ENCODE measurements around the gene MANSC1. TPM values are rescaled to one million over a fixed set of nuclear protein-coding genes. Genes with fewer than 3 reads are reported as not detected.

MANSC1 gene
- total RNA-seq, 1 donor from 2014 or later: 2.9 TPM

DNA sequence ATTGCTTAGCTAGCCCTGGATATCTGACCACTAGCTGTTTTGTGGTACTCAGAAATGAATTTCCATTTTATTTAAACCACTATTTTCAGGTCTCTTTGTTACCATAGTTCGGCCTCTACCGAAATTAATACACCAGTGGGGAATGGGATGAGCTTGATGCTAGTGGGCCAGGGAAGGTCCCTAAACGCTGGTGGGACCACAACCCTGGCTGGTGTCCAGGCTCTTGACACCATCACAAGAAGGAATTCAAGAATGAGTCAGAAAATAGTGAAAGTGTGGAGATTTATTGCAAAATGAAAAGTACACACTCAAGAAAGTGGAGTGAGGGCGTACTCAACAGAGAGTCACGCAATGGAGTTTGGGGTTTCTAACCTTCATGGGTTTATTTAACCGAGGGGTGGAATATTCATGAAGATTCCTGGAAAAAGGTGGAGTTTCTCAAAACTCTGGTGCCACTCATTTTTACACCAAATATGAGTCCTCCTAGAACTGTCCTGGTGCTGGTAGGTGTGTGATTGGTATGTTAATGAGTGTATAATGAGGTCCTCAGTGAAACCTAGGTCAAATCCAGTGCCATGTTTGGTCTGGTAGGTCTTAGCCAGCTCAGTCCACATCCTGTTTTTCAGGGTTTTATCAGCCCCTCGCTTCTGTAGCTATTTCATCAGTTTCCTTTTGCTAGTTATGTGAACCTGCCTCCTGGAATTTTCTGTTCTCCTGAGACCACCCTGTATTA, 44.3 kb downstream of the MANSC1 start:
- no peak overlapping the region for H3K27ac ChIP-seq (ENCODE audit: low read depth, low read length)
- no peaks in the 10 kb centered on the region for H3K4me1 Mint-ChIP-seq (ENCODE audit: low read depth, unreplicated experiment)
- H3K4me3 Mint-ChIP-seq (ENCODE audit: unreplicated experiment): no peak overlapping the region
- H3K4me3 ChIP-seq (ENCODE audit: insufficient read depth, low read depth, low read length): no peak overlapping the region
- no peak overlapping the region for H2AFZ ChIP-seq (ENCODE audit: low read depth, low read length)
- TF ChIP-seq CTCF (IDR thresholded peaks at IDR 0.05; ENCODE audit: insufficient read depth, low read depth, low read length): no peak
- no peak for TF ChIP-seq EZH2 (IDR thresholded peaks at IDR 0.05; ENCODE audit: insufficient read depth, low read length)
- no peak for FAIRE-seq
- no peak overlapping the region for H3K9ac ChIP-seq (ENCODE audit: low read length)
- no peak for DNase-seq (ENCODE audit: low read depth)
- H4K20me1 ChIP-seq (ENCODE audit: insufficient read depth, low read length): no peaks in the 10 kb centered on the region
- H3K79me2 ChIP-seq (ENCODE audit: insufficient read depth, low read length): no peaks in the 10 kb centered on the region
- no peaks in the 10 kb centered on the region for H3K36me3 Mint-ChIP-seq (ENCODE audit: low read depth, unreplicated experiment)
- peak overlapping the region; percentile 34 for H3K27ac Mint-ChIP-seq (ENCODE audit: unreplicated experiment)
- no peaks in the 10 kb centered on the region for H3K9me3 Mint-ChIP-seq (ENCODE audit: unreplicated experiment)
- H3K36me3 ChIP-seq (ENCODE audit: insufficient read depth, low read length): no peaks in the 10 kb centered on the region
- H3K27me3 Mint-ChIP-seq (ENCODE audit: low read depth, unreplicated experiment): no peaks in the 10 kb centered on the region
- H3K4me2 ChIP-seq (ENCODE audit: low read length): no peak overlapping the region
- no peaks in the 10 kb centered on the region for H3K9me3 ChIP-seq (ENCODE audit: insufficient read depth, low read depth, low read length)
- H3K4me1 ChIP-seq (ENCODE audit: insufficient read depth, low read length): no peaks in the 10 kb centered on the region
- no peaks in the 10 kb centered on the region for H3K27me3 ChIP-seq (ENCODE audit: insufficient read depth, low read length)

- Histone ChIP-seq H3K4me2 (ENCODE audit: low read length) (no peak overlapping the region), H3K27ac (ENCODE audit: low read depth, low read length) (no peak overlapping the region), H3K9ac (ENCODE audit: low read length) (no peak overlapping the region), H2AFZ (ENCODE audit: low read depth, low read length) (no peak overlapping the region), H3K4me1 (ENCODE audit: insufficient read depth, low read length) (no peaks in the 10 kb centered on the region), H3K79me2 (ENCODE audit: insufficient read depth, low read length) (no peaks in the 10 kb centered on the region), H4K20me1 (ENCODE audit: insufficient read depth, low read length) (no peaks in the 10 kb centered on the region), H3K36me3 (ENCODE audit: insufficient read depth, low read length) (no peaks in the 10 kb centered on the region), H3K4me3 (ENCODE audit: insufficient read depth, low read depth, low read length) (no peak overlapping the region), H3K27me3 (ENCODE audit: insufficient read depth, low read length) (no peaks in the 10 kb centered on the region), H3K9me3 (ENCODE audit: insufficient read depth, low read depth, low read length) (no peaks in the 10 kb centered on the region)
- FAIRE-seq (no peak), DNase-seq (ENCODE audit: low read depth) (no peak)
- no peaks in the 10 kb centered on the region for H3K9me3 Mint-ChIP-seq (ENCODE audit: unreplicated experiment)
- H3K4me3 Mint-ChIP-seq (ENCODE audit: unreplicated experiment): no peak overlapping the region
- TF ChIP-seq CTCF (IDR thresholded peaks at IDR 0.05; ENCODE audit: insufficient read depth, low read depth, low read length): no peak
- TF ChIP-seq EZH2 (IDR thresholded peaks at IDR 0.05; ENCODE audit: insufficient read depth, low read length): no peak
- no peaks in the 10 kb centered on the region for H3K36me3 Mint-ChIP-seq (ENCODE audit: low read depth, unreplicated experiment)
- H3K4me1 Mint-ChIP-seq (ENCODE audit: low read depth, unreplicated experiment): no peaks in the 10 kb centered on the region
- H3K27ac Mint-ChIP-seq (ENCODE audit: unreplicated experiment): no peak overlapping the region
- no peaks in the 10 kb centered on the region for H3K27me3 Mint-ChIP-seq (ENCODE audit: low read depth, unreplicated experiment)
These were observed 47.1 kb downstream of the MANSC1 start for GRCh38 chr12:12302976-12303375.

DNA sequence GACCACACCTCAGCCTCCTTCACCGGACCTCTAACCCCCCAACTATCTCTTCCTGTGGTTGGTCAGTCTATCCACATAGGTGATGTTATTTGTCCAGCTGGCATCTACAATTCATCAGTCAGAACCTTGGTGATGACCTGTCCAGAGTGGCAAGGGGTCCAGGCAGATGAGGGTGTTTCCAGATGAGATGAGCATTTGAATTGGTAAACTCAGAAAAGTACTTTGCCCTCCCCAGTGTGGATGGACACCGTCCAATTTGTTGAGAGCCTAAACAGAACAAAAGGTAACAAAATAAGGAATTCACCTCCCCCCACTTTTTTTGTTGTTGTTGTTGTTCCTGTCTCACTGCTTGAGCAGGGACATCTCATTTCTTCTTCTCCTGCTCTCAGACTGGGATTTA, 48.9 kb downstream of the MANSC1 start:
- Mint-ChIP-seq H3K9me3 (ENCODE audit: unreplicated experiment) (no peaks in the 10 kb centered on the region), H3K27ac (ENCODE audit: unreplicated experiment) (no peak overlapping the region), H3K36me3 (ENCODE audit: low read depth, unreplicated experiment) (no peaks in the 10 kb centered on the region), H3K27me3 (ENCODE audit: low read depth, unreplicated experiment) (peaks cover 4% of the 10 kb centered on the region), H3K4me3 (ENCODE audit: unreplicated experiment) (no peak overlapping the region), H3K4me1 (ENCODE audit: low read depth, unreplicated experiment) (no peaks in the 10 kb centered on the region)
- Histone ChIP-seq H3K9ac (ENCODE audit: low read length) (no peak overlapping the region), H2AFZ (ENCODE audit: low read depth, low read length) (no peak overlapping the region), H3K9me3 (ENCODE audit: insufficient read depth, low read depth, low read length) (no peaks in the 10 kb centered on the region), H4K20me1 (ENCODE audit: insufficient read depth, low read length) (no peaks in the 10 kb centered on the region), H3K4me2 (ENCODE audit: low read length) (no peak overlapping the region), H3K27me3 (ENCODE audit: insufficient read depth, low read length) (no peaks in the 10 kb centered on the region), H3K4me3 (ENCODE audit: insufficient read depth, low read depth, low read length) (no peak overlapping the region), H3K36me3 (ENCODE audit: insufficient read depth, low read length) (no peaks in the 10 kb centered on the region), H3K27ac (ENCODE audit: low read depth, low read length) (no peak overlapping the region), H3K4me1 (ENCODE audit: insufficient read depth, low read length) (no peaks in the 10 kb centered on the region), H3K79me2 (ENCODE audit: insufficient read depth, low read length) (no peaks in the 10 kb centered on the region)
- no peak for FAIRE-seq
- no peak for DNase-seq (ENCODE audit: low read depth)
- TF ChIP-seq EZH2 (IDR thresholded peaks at IDR 0.05; ENCODE audit: insufficient read depth, low read length) (no peak), CTCF (IDR thresholded peaks at IDR 0.05; ENCODE audit: insufficient read depth, low read depth, low read length) (no peak)

Data from astrocyte (in vitro differentiated cells and primary cell).